Parathyroid adenoma (tissue), 2 donors: ENCODE results near the gene NRG4.

Experiments
- H2AFZ ChIP-seq: fragments of 300-600 bp; sonication (generic); one replicate; pipeline ENCODE4 v1.7.0; 2017; ENCODE audit warnings: antibody characterized with exemption, mild to moderate bottlenecking
- H3K27ac ChIP-seq: fragments of 300-600 bp; sonication (generic); one replicate; pipeline ENCODE4 v1.7.0; 2017
- H3K27me3 ChIP-seq: fragments of 300-600 bp; sonication (generic); one replicate; pipeline ENCODE4 v1.7.0; 2017; ENCODE audit warnings: low read length; ENCODE audit not compliant: control insufficient read depth, insufficient read depth
- H3K36me3 ChIP-seq: fragments of 300-600 bp; sonication (generic); one replicate; pipeline ENCODE4 v1.7.0; 2017; ENCODE audit warnings: low read length; ENCODE audit not compliant: control insufficient read depth, insufficient read depth
- H3K4me1 ChIP-seq: fragments of 300-600 bp; sonication (generic); one replicate; pipeline ENCODE4 v1.7.0; 2017; ENCODE audit warnings: control low read depth
- H3K4me2 ChIP-seq: fragments of 300-600 bp; sonication (generic); one replicate; pipeline ENCODE4 v1.7.0; 2017; ENCODE audit warnings: low read length
- H3K4me3 ChIP-seq: fragments of 300-600 bp; sonication (generic); one replicate; pipeline ENCODE4 v1.7.0; 2017; ENCODE audit warnings: low read depth, low read length
- H3K79me2 ChIP-seq: fragments of 300-600 bp; sonication (generic); one replicate; pipeline ENCODE4 v1.7.0; 2017; ENCODE audit warnings: control low read depth
- H3K9ac ChIP-seq: fragments of 300-600 bp; sonication (generic); one replicate; pipeline ENCODE4 v1.7.0; 2017; ENCODE audit warnings: mild to moderate bottlenecking
- H3K9me3 ChIP-seq: fragments of 300-600 bp; sonication (generic); one replicate; pipeline ENCODE4 v1.7.0; 2017; ENCODE audit warnings: low read length; ENCODE audit not compliant: control insufficient read depth
- CTCF ChIP-seq: fragments of 300-600 bp; sonication (generic); IDR thresholded peaks from one replicate; pipeline ENCODE4 v1.7.0; 2017; ENCODE audit warnings: antibody characterized with exemption, mild to moderate bottlenecking
- donor health status: primary hyperparathyroidism.

Gene NRG4

GRCh38 chr15:75895731-75896130 lies 116.5 kb downstream of the NRG4 start:
- Histone ChIP-seq H3K4me1 (no peaks in the 10 kb centered on the region), H3K9ac (no peak overlapping the region), H2AFZ (no peak overlapping the region), H3K27me3 (no peaks in the 10 kb centered on the region), H3K36me3 (no peaks in the 10 kb centered on the region), H3K27ac (no peak overlapping the region), H3K4me2 (no peak overlapping the region), H3K79me2 (no peaks in the 10 kb centered on the region), H3K9me3 (no peaks in the 10 kb centered on the region), H3K4me3 (no peak overlapping the region)
- TF ChIP-seq CTCF = no peak

GRCh38 chr15:75891895-75892294 lies 120.3 kb downstream of the NRG4 start:
- no peak overlapping the region for H3K9ac ChIP-seq
- no peak for TF ChIP-seq CTCF
- H3K36me3 ChIP-seq = no peaks in the 10 kb centered on the region
- H2AFZ ChIP-seq = no peak overlapping the region
- H3K9me3 ChIP-seq = no peaks in the 10 kb centered on the region
- H3K79me2 ChIP-seq = no peaks in the 10 kb centered on the region
- no peak overlapping the region for H3K27ac ChIP-seq
- no peaks in the 10 kb centered on the region for H3K4me1 ChIP-seq
- H3K4me3 ChIP-seq = no peak overlapping the region
- no peaks in the 10 kb centered on the region for H3K27me3 ChIP-seq
- no peak overlapping the region for H3K4me2 ChIP-seq
